ENCODE measurements around the gene ZNF592.

DNA sequence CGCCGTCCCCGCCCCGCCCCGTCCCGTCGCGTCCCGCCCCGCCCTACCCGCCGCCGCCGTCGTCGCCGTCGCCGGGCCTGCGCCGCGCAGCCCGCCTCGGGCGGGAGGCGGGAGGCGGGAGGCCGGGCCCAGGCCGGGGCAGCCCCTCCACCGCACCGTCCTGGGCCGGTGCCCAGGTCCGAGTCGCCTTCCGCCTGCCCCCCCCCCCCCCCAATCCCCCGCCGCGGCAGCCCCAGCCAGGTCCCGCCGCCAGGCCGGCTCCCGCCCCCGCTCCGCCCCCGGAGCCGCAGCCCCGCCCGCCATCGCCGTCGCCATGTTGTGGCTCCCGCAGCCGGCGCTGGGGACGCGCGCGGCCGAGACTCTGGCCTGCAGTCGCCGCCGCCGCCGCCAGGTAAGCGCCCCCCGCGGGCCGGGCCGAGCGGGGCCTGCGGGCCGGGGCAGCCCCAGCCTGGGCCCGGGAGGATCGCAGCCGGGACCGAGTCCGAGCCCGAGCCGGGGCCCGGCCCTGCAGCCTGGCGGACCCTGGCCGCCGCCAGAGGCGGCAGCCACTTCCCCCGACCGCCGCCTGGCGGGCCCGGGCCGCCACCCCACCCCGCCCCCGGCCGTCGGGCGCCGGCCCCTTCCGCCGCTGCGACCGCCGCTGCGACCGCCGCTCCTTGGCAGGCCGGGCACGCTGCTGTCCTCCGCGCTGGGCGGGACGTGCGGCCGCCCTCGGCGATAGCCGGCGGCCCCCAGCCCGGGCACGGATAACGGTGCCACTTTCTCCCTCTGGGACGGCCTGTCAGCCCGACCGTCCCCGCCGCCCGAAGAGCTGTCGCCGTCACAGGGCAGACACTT is at the start of gene ZNF592:
- TF ChIP-seq, protein P1, sequence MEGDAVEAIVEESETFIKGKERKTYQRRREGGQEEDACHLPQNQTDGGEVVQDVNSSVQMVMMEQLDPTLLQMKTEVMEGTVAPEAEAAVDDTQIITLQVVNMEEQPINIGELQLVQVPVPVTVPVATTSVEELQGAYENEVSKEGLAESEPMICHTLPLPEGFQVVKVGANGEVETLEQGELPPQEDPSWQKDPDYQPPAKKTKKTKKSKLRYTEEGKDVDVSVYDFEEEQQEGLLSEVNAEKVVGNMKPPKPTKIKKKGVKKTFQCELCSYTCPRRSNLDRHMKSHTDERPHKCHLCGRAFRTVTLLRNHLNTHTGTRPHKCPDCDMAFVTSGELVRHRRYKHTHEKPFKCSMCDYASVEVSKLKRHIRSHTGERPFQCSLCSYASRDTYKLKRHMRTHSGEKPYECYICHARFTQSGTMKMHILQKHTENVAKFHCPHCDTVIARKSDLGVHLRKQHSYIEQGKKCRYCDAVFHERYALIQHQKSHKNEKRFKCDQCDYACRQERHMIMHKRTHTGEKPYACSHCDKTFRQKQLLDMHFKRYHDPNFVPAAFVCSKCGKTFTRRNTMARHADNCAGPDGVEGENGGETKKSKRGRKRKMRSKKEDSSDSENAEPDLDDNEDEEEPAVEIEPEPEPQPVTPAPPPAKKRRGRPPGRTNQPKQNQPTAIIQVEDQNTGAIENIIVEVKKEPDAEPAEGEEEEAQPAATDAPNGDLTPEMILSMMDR (IDR thresholded peaks at IDR 0.05): peak in 4 of 5 experiments; percentile 22 to 93 (median 84)
- peak; percentile 62 to 63 for TF ChIP-seq POLR2A (IDR thresholded peaks at IDR 0.05)
- TF ChIP-seq EP300 (IDR thresholded peaks at IDR 0.05): no peak

Data from tibial nerve (tissue), 4 donors.